HG03521 (cell line): ENCODE data around the gene DNAAF1.
"Not testable (repeated sequence)": the region's sequence is repeated elsewhere in the genome, so short reads cannot be mapped to it uniquely, and the experiment has no call there.

Experiments
- ATAC-seq: cut with Tn5 transposase; IDR thresholded peaks from one replicate; pipeline ENCODE4 v1.9.1; 2021; ENCODE audit warnings: mild to moderate bottlenecking, moderate library complexity; ENCODE audit not compliant: unreplicated experiment

DNAAF1 gene

DNA sequence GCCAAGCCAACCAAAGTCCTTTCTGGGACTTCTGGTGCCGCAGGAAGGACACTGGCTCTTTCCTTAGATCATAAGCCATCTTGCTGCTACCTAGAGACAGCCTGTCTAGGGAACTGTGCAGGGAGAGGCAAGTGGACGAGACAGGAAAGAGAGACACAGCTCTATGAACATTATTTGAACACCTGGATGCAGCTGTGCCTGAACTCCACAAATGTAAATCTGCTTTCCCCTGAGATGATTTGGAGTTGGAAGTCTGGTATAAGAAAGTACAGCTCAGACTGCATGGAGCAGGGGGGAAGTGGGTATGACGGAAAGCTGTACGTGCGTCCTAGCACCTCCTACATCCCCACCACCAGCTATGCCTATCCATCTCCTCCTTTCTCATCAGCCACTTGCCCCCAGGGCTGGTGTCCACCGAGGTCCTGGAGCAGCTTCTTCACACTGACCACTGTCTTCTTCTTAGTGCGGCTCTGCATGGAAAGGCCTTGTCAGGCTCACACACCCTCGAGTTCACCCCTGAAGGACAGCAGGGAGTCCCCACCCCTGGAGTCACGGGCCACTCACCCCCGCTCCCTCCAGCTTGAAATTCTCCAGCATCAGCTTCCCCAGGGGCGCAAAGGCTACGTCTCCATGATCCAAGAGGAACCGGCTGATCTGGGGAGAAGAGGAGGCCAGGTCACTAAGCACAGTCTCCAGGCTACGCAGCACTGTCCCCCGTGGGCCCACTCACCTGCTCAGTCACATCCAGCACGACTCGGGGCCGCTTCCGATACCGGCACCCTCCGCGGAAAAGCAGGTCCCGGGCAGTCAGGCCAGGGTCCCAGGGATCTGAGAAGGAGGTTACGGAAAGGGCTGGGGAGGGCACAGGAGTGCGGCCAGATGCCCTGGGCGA lies 37.8 kb downstream of the DNAAF1 start:
- no peak for ATAC-seq

DNA sequence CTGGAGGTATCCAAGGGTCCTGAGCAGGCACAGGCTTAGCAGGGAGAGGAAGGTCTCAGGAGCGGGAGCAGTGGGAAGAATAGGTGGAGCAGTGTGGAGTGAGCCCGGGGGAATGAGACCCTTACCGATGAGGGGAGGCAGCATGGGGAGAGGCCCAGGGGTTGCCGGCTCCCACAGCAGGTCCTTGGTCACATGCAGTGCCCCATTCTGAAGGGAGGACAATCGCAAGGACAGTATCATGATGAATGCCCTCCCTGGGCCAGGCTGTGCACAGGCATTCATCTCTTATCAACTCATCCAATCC lies 38.4 kb downstream of the DNAAF1 start:
- ATAC-seq = no peak

DNA sequence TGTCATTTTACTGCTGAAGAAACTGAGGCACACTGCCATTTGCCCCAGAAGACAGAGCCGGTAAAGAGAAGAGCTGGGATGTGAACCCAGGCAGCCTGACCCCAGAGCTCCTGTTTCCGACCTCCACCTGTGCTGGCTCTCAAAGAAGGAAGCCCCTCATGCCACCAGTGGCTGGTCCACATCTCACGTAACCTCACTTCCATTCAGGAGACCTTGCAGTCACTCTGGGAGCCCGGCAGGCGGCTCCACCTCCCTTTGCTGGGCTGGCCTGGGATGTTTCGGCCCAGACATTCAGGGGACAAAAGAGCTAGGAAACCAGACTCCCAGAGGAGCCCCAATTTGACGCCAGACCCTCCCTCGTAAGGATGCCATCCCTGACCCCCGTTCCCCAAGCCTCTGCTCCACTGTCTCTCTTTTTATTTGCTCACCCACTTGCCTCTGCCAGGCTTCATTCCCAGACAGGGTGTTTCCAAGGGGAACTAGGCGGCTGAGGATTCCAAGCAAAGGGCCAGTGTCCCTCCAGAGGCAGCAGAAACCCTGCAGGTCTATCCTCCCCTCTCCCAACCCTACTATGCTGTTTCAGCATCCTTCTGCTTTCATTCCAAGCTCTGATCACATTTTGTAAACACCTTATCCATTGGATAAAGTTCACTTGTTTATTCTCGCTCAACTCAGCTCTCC lies 38.9 kb downstream of the DNAAF1 start:
- ATAC-seq = no peak

DNA sequence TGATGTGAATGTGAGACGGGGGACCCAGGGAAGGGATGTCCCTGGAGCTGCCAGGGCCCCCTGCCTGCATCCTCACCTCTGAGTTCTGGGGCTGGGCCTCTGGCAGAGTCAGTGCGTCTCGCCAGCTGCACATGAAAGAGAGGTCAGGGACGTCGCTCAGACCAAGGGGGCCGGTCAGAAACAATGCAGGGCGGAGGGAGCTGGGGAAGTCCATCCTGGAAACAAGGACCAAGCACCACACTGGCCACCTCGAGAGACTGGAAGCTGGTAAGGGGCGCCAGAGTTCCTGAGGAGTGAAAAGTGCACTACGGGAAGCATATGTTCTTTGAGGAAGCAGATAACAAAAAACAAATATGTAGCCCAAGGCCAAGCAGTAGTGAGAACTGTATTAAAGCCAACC lies 39.7 kb downstream of the DNAAF1 start:
- no peak for ATAC-seq

DNA sequence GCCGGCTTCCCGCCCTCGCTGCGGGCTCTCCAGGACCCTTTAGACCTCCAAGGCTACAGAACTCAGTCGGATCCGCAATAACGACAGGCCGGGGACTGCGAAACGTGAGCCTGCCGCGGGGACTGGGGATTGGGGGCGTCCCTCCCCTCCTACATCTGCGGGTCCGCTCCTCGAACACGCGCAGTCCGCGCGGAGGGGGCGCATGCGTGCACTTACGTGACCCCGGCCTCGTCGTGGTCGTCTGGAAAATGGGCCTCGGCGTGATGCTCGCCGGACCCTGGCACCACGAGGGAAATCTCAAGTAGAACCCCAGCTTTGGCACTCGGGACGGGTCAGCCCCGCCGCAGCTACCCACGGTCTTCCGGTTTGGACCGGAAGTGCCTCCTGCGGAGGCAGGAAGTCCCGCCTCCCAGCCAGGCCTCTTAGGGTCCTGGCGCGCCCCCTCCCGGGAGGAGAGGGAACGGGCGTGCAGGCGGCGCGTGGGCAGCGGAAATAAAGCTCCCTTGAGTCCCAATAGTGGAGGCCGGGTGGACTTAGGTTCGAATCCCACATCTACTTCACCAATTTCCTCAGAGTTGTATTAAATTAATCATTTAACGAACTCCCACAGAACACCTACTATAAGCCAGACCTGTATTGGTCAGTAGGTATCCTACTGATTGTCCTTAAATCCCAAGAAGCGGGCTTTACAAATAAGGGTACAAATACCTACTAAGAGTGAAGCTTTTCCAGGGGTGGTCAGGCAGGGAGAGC lies 41.8 kb downstream of the DNAAF1 start, which contains the start of gene TAF1C:
Gene TAF1C, minus strand, starts transcription at position 373 of the 753 bp plus-strand sequence. CDS start 2,069 bp downstream, outside the sequence.
- peak; percentile 97 for ATAC-seq

DNA sequence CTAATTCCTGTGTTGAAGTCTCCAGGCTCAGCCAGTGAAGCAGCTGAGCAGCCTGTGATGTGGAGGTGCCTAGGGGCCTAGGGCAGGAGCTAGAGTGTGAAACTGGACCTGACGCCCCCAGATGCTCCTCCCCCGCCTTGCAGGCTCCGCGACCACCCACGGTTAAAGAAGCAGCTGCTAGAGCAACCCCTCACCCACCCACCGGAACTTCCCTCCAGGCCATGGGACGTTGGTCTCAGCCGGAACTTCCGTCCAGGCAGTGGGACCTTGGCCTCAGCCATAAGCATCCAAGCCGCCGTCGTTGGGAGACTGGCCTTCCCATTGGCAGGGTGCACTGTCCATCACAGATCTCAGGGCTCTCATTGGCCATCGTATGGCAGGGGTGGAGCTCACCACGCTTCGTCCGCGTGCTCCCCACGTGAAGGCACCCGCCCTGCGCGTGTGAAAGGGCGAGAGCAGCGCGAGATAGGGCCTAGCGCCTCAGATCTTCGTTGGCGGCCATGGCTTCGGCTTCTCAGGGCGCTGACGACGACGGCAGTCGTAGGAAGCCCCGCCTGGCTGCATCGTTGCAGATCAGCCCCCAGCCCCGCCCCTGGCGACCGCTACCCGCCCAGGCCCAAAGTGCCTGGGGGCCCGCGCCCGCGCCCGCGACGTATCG lies 45.8 kb downstream of the DNAAF1 start, which contains the start of gene ADAD2:
Gene ADAD2, plus strand, starts transcription at position 427 of the 658 bp plus-strand sequence. Its CDS starts 74 bp downstream, at position 501.
- no peak for ATAC-seq

DNA sequence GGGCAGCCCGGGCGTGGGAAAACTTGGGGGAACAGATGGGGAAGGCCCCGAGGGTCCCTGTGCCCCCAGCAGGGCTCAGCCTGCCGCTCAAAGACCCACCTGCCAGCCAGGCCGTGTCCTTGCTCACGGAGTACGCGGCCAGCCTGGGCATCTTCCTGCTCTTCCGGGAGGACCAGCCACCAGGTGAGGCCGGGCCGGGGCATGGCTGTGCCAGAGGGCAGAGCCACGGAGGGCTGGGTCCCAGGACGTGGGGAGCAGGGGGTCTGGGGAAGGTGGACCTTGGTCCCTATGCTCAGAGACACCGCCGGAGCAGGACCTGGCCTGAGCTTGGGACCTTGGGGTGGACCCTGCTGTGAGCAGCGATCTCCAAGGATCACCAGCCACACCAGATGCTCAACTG lies 46.4 kb downstream of the DNAAF1 start:
- no peak for ATAC-seq

DNA sequence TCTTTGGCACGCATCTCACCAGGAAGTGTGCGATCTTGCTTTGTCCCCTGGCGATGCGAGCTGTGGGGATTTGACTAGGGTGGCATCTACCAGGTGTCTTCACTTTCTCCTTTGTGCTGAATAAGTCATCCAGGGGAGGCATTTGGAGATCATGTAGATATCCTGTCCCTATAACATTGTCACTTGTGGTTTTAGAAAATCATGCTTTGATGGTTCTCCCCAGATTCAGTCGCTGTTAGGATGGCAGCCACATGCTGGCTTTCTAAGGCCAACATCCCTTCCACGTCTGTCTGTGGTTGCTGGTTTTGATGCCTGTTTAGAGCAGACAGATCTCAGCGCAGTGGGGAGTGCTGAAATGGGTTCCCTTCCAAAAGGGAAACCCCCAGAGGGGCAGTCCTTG lies 48.4 kb downstream of the DNAAF1 start:
- ATAC-seq = no peak

DNA sequence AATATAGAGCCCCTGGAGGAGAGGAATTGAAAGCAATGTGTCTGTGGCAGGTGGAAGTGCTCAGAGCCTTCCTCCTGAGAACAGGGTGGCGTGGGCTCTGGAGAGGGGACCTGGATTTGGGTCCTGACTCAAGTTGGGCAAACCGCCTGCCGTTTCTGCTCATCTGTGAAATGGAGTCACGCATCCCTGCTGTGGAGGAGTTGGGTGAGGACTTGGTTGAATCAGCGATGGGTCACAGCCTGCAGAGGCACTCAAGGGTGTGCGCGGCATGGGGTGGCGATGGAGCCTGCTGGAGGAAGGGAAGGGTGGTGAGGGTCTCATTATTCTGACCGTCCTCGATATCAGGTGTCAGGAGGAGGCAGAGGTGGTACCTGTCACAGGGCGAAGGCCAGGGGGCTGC lies 48.9 kb downstream of the DNAAF1 start:
- ATAC-seq = no peak

DNA sequence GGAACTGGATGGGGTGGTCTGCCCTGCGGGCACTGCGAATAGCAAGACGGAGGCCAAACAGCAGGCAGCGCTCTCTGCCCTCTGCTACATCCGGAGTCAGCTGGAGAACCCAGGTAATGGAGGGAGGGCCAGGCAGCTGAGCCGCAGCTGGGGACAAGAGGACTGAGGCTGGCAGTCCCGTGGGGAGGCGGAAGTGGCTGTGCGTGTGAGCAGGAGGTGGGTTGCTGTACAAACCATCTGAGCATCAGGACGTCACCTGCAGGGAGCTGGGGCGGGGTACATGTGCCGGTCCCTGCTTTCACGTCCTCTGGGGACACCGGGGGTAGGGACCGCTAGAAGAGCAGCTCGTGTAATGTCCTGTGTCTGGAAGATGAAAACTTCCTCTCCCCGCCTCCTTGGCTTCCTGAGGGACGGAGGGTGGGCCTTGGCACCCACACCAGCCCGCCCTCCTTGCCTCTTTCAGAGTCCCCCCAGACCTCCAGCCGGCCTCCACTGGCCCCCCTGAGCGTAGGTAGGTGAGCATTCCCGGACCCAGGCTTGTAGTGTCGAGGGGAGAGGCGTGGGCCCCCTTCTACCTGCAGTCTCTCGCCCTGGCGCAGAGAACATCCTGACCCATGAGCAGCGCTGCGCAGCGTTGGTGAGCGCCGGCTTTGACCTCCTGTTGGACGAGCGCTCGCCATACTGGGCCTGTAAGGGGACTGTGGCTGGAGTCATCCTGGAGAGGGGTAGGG lies 49.5 kb downstream of the DNAAF1 start:
- ATAC-seq = no peak

DNA sequence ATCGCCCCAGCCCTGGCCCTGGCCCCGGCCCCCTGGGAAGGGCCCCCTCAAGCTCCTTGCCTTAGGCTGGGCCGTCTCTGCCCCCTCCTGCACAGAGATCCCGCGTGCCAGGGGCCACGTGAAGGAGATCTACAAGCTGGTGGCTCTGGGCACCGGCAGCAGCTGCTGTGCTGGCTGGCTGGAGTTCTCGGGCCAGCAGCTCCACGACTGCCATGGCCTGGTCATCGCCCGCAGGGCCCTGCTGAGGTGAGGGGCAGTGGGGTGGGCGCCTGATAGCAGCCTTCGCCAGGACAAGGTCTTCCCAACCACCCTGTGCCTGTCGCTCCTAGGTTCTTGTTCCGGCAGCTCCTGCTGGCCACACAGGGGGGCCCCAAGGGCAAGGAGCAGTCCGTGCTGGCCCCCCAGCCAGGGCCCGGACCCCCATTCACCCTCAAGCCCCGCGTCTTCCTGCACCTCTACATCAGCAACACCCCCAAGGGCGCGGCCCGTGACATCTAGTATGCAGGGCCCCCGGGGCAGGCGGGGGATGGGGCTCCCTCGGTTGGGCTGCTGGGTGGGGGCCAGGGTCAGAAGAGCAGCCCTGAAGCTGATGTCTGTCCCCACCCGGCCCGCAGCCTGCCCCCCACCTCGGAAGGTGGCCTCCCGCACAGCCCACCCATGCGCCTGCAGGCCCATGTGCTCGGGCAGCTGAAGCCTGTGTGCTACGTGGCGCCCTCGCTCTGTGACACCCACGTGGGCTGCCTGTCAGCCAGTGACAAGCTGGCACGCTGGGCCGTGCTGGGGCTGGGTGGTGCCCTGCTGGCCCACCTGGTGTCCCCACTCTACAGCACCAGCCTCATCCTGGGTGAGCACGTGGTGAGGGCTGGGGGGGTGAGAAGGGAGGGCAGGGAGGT lies 50.3 kb downstream of the DNAAF1 start:
- no peak for ATAC-seq

DNA sequence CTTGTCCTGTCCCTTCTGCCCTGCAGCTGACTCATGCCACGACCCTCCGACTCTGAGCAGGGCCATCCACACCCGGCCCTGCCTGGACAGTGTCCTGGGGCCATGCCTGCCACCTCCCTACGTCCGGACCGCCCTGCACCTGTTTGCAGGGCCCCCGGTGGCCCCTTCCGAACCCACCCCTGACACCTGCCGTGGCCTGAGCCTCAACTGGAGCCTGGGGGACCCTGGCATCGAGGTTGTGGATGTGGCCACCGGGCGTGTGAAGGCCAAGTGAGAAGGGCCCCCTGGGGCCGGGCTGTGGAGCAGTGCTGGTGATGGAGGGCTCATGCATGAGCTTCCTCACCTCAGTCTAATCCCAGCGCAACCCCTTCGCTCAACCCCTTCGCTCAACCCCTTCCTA lies 51.0 kb downstream of the DNAAF1 start:
- no peak for ATAC-seq

DNA sequence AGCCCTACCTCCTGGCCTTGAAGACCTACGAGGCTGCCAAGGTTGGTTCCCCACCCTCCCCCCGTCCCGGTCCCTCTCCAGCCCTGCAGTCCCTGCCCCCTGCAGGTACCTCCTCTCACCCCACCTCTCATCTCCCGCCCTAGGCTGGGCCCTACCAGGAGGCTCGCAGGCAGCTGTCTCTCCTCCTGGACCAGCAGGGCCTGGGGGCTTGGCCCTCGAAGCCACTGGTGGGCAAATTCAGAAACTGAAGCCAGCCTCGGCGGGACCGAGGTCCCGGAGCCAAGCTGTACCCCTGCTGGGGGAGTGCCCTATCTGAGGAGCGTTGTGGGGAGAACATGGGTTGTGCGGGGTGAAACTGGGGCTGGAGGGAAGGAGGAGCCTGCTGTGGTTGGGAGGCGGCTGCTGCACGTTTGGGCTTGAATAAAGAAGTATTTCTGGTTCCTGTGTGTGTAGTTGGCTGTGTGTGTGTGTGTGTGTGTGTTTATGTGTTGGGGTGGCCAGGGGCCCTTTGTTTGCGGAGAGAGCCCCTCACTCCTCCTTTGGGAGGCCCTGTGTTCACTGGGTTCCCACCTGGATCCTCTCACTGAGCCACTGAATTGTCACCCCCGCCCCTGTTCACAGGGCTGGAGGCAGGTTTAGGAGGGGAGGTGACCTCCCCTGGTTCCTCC lies 51.8 kb downstream of the DNAAF1 start:
- ATAC-seq = no peak

DNA sequence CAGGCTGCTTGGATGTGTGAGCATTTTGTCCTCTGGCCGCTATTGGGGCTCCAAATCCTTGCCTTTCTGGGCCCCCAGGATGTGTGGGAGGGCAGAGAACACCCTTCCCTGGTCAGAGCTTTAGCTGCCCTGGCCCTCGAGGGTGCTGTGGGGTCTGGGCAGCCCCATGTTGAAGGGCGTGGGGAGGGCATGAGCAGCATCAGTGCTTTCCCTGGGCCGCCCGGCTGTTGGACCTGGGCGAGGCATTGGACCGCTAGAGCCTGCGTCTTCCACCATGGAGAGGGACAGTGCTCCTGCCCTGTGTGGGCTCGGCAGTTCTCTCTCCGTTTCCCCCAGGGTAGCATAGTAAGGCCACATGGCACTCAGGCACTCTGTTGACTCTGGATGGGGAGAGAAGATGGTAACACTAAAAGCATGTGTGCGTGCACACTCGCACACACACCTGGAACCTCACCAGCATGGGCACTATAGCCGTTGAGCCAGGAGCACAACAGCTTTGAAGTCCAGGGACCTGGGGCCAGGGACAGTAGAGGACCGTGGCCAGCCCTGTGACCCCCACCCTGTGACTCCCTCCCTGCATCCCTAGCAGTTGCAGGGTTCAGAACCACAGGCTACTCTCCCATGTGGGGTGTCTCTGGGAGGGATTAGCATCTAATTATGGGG lies 52.5 kb downstream of the DNAAF1 start:
- no peak for ATAC-seq

DNA sequence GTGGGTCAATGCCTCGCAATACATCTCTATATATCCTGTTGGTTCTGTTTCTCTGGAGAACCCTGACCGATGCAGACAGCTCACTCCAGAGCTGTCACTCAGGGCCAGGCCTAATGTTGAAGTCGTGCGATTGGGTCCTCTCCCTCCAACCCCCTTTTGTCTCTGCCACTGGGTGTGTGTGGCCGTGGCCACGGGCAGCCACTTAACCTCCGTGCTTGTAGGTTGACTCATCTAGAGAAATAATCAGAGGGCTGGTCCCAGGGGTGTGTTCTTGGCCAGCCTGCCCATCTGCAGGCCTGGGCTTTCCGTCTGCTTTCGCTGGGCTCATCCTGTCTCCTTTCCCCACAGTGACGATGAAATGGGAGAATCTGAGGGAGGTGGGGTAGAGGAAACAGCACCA lies 53.3 kb downstream of the DNAAF1 start:
- no peak for ATAC-seq

DNA sequence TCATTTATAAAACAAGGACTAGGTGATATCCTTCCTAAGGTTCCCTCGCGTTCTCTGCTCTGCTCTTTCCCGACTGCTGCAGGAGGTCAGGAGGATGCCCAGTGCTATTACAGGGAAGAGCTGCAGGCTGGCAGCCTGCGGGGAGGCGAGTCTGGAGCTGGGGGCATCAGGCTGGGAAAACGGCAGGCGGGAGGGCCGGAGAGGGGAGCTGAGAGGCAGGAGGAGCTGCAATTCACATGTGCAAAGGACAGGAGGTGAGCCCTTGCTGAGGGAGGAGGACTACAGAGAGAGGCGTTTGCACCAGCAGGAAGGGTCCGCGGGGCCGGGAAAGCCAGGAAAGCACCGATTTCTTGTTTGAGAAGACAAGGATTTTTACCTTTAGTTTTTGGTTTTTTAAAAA lies 54.0 kb downstream of the DNAAF1 start:
- ATAC-seq = no peak

DNA sequence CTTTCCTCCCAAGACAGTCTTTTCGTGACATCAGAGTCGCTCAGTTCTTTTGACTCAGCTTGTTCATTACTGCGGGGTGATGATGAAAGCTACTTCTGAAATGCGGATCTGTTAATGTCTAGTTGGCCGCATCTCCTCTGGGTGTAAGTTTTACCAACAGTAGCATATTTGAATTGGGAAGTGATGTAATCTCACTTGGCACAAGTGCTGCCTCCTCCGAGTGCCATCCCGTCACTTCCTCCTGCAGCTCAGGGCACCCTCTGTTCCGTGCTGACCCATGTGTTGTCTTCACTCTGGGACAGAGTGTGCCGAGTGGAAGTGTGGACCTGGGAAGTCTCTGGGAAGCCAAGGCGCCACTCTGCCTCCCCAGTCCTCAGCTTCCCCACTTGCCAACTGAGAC lies 54.8 kb downstream of the DNAAF1 start:
- no peak for ATAC-seq

DNA sequence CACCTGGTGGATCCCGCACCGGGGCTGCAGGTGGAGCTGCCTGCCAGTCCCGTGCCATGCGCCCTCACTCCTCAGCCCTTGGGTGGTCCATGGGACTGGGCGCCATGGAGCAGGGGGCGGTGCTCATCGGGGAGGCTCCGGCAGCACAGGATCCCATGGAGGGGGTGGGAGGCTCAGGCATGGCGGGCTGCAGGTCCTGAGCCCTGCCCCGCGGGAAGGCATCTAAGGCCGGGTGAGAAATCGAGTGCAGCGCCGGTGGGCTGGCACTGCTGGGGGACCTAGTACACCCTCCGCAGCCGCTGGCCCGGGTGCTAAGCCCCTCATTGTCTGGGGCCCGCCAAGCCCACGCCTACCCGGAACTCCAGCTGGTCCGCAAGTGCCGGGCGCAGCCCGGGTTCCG lies 59.4 kb downstream of the DNAAF1 start:
- ATAC-seq = not testable (repeated sequence)
